MM.1S (cell line): ENCODE results near the gene PDRG1.

Experiments used
- DNase-seq: peaks from one replicate; pipeline ENCODE4 v3.0.0-alpha.2; 2015
- H2AFZ ChIP-seq: fragments of 300-600 bp; sonication (generic); 2 replicates; pipeline ENCODE4 v1.6.0; 2016; ENCODE audit warnings: antibody characterized with exemption, low read length
- H3F3A ChIP-seq: fragments of 300-600 bp; sonication (generic); 2 replicates; pipeline ENCODE4 v1.6.1; 2016; ENCODE audit warnings: mild to moderate bottlenecking, antibody characterized with exemption, low read length, moderate library complexity, mixed read lengths; ENCODE audit not compliant: insufficient read depth
- H3K27ac ChIP-seq: fragments of 300-600 bp; sonication (generic); 2 replicates; pipeline ENCODE4 v1.5.1; 2016; ENCODE audit warnings: mild to moderate bottlenecking, low read length
- H3K27me3 ChIP-seq: fragments of 300-600 bp; sonication (generic); replicated peaks from 2 replicates; pipeline ENCODE4 v1.6.0; 2016; ENCODE audit warnings: low read length; ENCODE audit not compliant: insufficient read depth
- H3K36me3 ChIP-seq: fragments of 300-600 bp; sonication (generic); replicated peaks from 2 replicates; pipeline ENCODE4 v1.6.1; 2016; ENCODE audit warnings: mild to moderate bottlenecking, low read length, mixed read lengths; ENCODE audit not compliant: insufficient read depth
- H3K4me1 ChIP-seq: fragments of 300-600 bp; sonication (generic); 2 replicates; pipeline ENCODE4 v1.6.1; 2016; ENCODE audit warnings: low read length, mixed read lengths
- H3K4me2 ChIP-seq: fragments of 300-600 bp; sonication (generic); 2 replicates; pipeline ENCODE4 v1.6.0; 2016; ENCODE audit warnings: low read depth, low read length
- H3K4me3 ChIP-seq: fragments of 300-600 bp; sonication (generic); 2 replicates; pipeline ENCODE4 v1.5.1; 2016; ENCODE audit warnings: low read length, mixed read lengths
- H3K79me2 ChIP-seq: fragments of 300-600 bp; sonication (generic); 2 replicates; pipeline ENCODE4 v1.6.1; 2016; ENCODE audit warnings: mixed run types, low read length, mixed read lengths
- H3K9ac ChIP-seq: fragments of 300-600 bp; sonication (generic); 2 replicates; pipeline ENCODE4 v1.6.1; 2016; ENCODE audit warnings: low read length, mixed read lengths
- H3K9me2 ChIP-seq: fragments of 300-600 bp; sonication (generic); replicated peaks from 2 replicates; pipeline ENCODE4 v1.6.1; 2016; ENCODE audit warnings: mild to moderate bottlenecking, low read length, mixed read lengths; ENCODE audit not compliant: insufficient read depth
- H3K9me3 ChIP-seq: fragments of 300-600 bp; sonication (generic); replicated peaks from 2 replicates; pipeline ENCODE4 v1.6.1; 2016; ENCODE audit warnings: mild to moderate bottlenecking, low read length, mixed read lengths; ENCODE audit not compliant: insufficient read depth
- H4K20me1 ChIP-seq: fragments of 300-600 bp; sonication (generic); 2 replicates; pipeline ENCODE4 v1.6.1; 2016; ENCODE audit warnings: mild to moderate bottlenecking, low read length, moderate library complexity, mixed read lengths; ENCODE audit not compliant: insufficient read depth
- CTCF ChIP-seq: fragments of 300-600 bp; sonication (generic); IDR thresholded peaks from 2 replicates; pipeline ENCODE4 v1.5.1; 2016; ENCODE audit warnings: antibody characterized with exemption, low read length, mixed read lengths
- EZH2 ChIP-seq: fragments of 300-600 bp; sonication (generic); optimal IDR thresholded peaks from 2 replicates; pipeline ENCODE3; 2017; ENCODE audit warnings: low read depth, mild to moderate bottlenecking, antibody characterized with exemption, low read length, mixed read lengths
- EZH2phosphoT487 ChIP-seq: fragments of 300-600 bp; sonication (generic); IDR thresholded peaks from 2 replicates; pipeline ENCODE4 v1.6.1; 2018; ENCODE audit warnings: antibody characterized with exemption, low read length

The PDRG1 gene

GRCh38 chr20:31977080-31977479 lies 25.2 kb upstream of the PDRG1 start:
- TF ChIP-seq EZH2 (no peak), CTCF (no peak), EZH2phosphoT487 (no peak)
- peaks cover 65% of the 10 kb centered on the region for H3K27me3 ChIP-seq
- H3K27ac ChIP-seq = no peak overlapping the region
- H3F3A ChIP-seq = no peaks in the 10 kb centered on the region
- no peak for DNase-seq
- no peaks in the 10 kb centered on the region for H3K79me2 ChIP-seq
- no peaks in the 10 kb centered on the region for H3K9me2 ChIP-seq
- no peaks in the 10 kb centered on the region for H3K36me3 ChIP-seq
- H3K9me3 ChIP-seq = no peaks in the 10 kb centered on the region
- no peak overlapping the region for H3K4me2 ChIP-seq
- H3K4me3 ChIP-seq = no peak overlapping the region
- H4K20me1 ChIP-seq = no peaks in the 10 kb centered on the region
- no peaks in the 10 kb centered on the region for H3K4me1 ChIP-seq
- H2AFZ ChIP-seq = no peak overlapping the region
- H3K9ac ChIP-seq = no peak overlapping the region

- Histone ChIP-seq H3K4me1 (no peaks in the 10 kb centered on the region), H3K4me3 (no peak overlapping the region), H3K27ac (no peak overlapping the region), H3K4me2 (no peak overlapping the region), H4K20me1 (no peaks in the 10 kb centered on the region), H3K36me3 (no peaks in the 10 kb centered on the region), H3K9ac (no peak overlapping the region), H3K9me2 (no peaks in the 10 kb centered on the region), H3K79me2 (no peaks in the 10 kb centered on the region), H3F3A (no peaks in the 10 kb centered on the region), H3K9me3 (no peaks in the 10 kb centered on the region), H2AFZ (no peak overlapping the region), H3K27me3 (peaks cover 77% of the 10 kb centered on the region)
- TF ChIP-seq EZH2 = no peak
- no peak for TF ChIP-seq CTCF
- no peak for TF ChIP-seq EZH2phosphoT487
- no peak for DNase-seq
Observed at GRCh38 chr20:31975874-31976273, 24.0 kb upstream of the PDRG1 start.

GRCh38 chr20:31974951-31975487 lies 23.2 kb upstream of the PDRG1 start:
- Histone ChIP-seq H4K20me1 (no peaks in the 10 kb centered on the region), H3K79me2 (no peaks in the 10 kb centered on the region), H3F3A (no peaks in the 10 kb centered on the region), H3K27me3 (peaks cover 77% of the 10 kb centered on the region), H3K4me2 (no peak overlapping the region), H3K9me3 (no peaks in the 10 kb centered on the region), H3K4me3 (no peak overlapping the region), H3K27ac (no peak overlapping the region), H3K9me2 (no peaks in the 10 kb centered on the region), H3K9ac (no peak overlapping the region), H2AFZ (no peak overlapping the region), H3K36me3 (no peaks in the 10 kb centered on the region), H3K4me1 (no peaks in the 10 kb centered on the region)
- DNase-seq = no peak
- TF ChIP-seq EZH2 (no peak), CTCF (no peak), EZH2phosphoT487 (no peak)
